KMS-11 (cell line): ENCODE data around the gene LCN12.

ENCODE experiments used
- H2AFZ ChIP-seq: fragments of 200-600 bp; sonication (generic); 2 replicates; pipeline ENCODE4 v1.6.1; 2016; ENCODE audit warnings: antibody characterized with exemption, mixed run types, low read depth
- H3K27ac ChIP-seq: fragments of 200-600 bp; sonication (generic); 2 replicates; pipeline ENCODE4 v1.6.1; 2016; ENCODE audit warnings: mild to moderate bottlenecking, mixed run types
- H3K27me3 ChIP-seq: fragments of 200-600 bp; sonication (generic); 2 replicates; pipeline ENCODE4 v1.6.1; 2017; ENCODE audit warnings: mild to moderate bottlenecking, low read depth, mixed run types, moderate library complexity; ENCODE audit not compliant: insufficient read depth
- H3K36me3 ChIP-seq: fragments of 200-600 bp; sonication (generic); 2 replicates; pipeline ENCODE4 v1.6.1; 2017; ENCODE audit warnings: mild to moderate bottlenecking, mixed run types; ENCODE audit not compliant: insufficient read depth
- H3K4me1 ChIP-seq: fragments of 200-600 bp; sonication (generic); 2 replicates; pipeline ENCODE4 v1.6.1; 2016; ENCODE audit warnings: mild to moderate bottlenecking, low read depth, mixed run types; ENCODE audit not compliant: poor library complexity, severe bottlenecking
- H3K4me2 ChIP-seq: fragments of 200-600 bp; sonication (generic); 2 replicates; pipeline ENCODE4 v1.7.0; 2016; ENCODE audit warnings: mild to moderate bottlenecking, mixed run types
- H3K4me3 ChIP-seq: fragments of 200-600 bp; sonication (generic); IDR thresholded peaks from 2 replicates; pipeline ENCODE4 v1.6.1; 2017; ENCODE audit warnings: low read depth, low read length, mixed read lengths; ENCODE audit not compliant: insufficient read depth
- H3K79me2 ChIP-seq: fragments of 200-600 bp; sonication (generic); 2 replicates; pipeline ENCODE4 v1.6.1; 2016; ENCODE audit warnings: low read depth, mixed run types; ENCODE audit not compliant: insufficient read depth
- H3K9ac ChIP-seq: fragments of 200-600 bp; sonication (generic); 2 replicates; pipeline ENCODE4 v1.6.1; 2016; ENCODE audit warnings: mild to moderate bottlenecking, mixed run types
- H4K20me1 ChIP-seq: fragments of 200-600 bp; sonication (generic); 2 replicates; pipeline ENCODE4 v1.6.1; 2016; ENCODE audit warnings: mild to moderate bottlenecking, mixed run types; ENCODE audit not compliant: insufficient read depth
- CTCF ChIP-seq: fragments of 200-600 bp; sonication (generic); conservative IDR thresholded peaks from 2 replicates; pipeline ENCODE4 v1.6.1; 2017; ENCODE audit warnings: low read depth, mild to moderate bottlenecking, antibody characterized with exemption, low read length, moderate library complexity, mixed read lengths

LCN12 gene

GRCh38 chr9:136963341-136963740 is 11.3 kb downstream of the LCN12 start:
- Histone ChIP-seq H3K9ac (no peak overlapping the region), H3K27ac (no peak overlapping the region), H3K4me1 (peaks cover 41% of the 10 kb centered on the region), H3K4me3 (no peak overlapping the region), H4K20me1 (no peaks in the 10 kb centered on the region), H3K36me3 (no peaks in the 10 kb centered on the region), H3K79me2 (no peaks in the 10 kb centered on the region), H3K4me2 (no peak overlapping the region), H2AFZ (no peak overlapping the region), H3K27me3 (no peaks in the 10 kb centered on the region; the same call in 1 of the 2 replicates)
- no peak for TF ChIP-seq CTCF

GRCh38 chr9:136963751-136964150 is 11.7 kb downstream of the LCN12 start:
- H2AFZ ChIP-seq = no peak overlapping the region
- H3K36me3 ChIP-seq = no peaks in the 10 kb centered on the region
- no peaks in the 10 kb centered on the region for H3K79me2 ChIP-seq
- H3K4me3 ChIP-seq = no peak overlapping the region
- H3K4me2 ChIP-seq = no peak overlapping the region
- peaks cover 41% of the 10 kb centered on the region for H3K4me1 ChIP-seq
- H3K27ac ChIP-seq = no peak overlapping the region
- no peaks in the 10 kb centered on the region; the same call in 1 of the 2 replicates for H3K27me3 ChIP-seq
- H3K9ac ChIP-seq = no peak overlapping the region
- no peaks in the 10 kb centered on the region for H4K20me1 ChIP-seq
- TF ChIP-seq CTCF = no peak

- Histone ChIP-seq H3K9ac (no peak overlapping the region), H3K79me2 (no peaks in the 10 kb centered on the region), H3K36me3 (no peaks in the 10 kb centered on the region), H4K20me1 (no peaks in the 10 kb centered on the region), H3K27ac (no peak overlapping the region), H2AFZ (no peak overlapping the region), H3K4me1 (peaks cover 40% of the 10 kb centered on the region), H3K27me3 (no peaks in the 10 kb centered on the region; the same call in 1 of the 2 replicates), H3K4me2 (peak overlapping the region; percentile 25; the same call in 1 of the 2 replicates), H3K4me3 (no peak overlapping the region)
- no peak for TF ChIP-seq CTCF
Measured at GRCh38 chr9:136964171-136964689, 12.2 kb downstream of the LCN12 start.

GRCh38 chr9:136964833-136965422 is 12.9 kb downstream of the LCN12 start:
- no peaks in the 10 kb centered on the region for H3K36me3 ChIP-seq
- peaks cover 33% of the 10 kb centered on the region for H3K4me1 ChIP-seq
- H3K4me2 ChIP-seq = no peak overlapping the region
- H3K27me3 ChIP-seq = no peaks in the 10 kb centered on the region; the same call in 1 of the 2 replicates
- H3K79me2 ChIP-seq = no peaks in the 10 kb centered on the region
- no peak overlapping the region for H2AFZ ChIP-seq
- no peak overlapping the region for H3K4me3 ChIP-seq
- H3K27ac ChIP-seq = no peak overlapping the region
- no peak for TF ChIP-seq CTCF
- no peak overlapping the region for H3K9ac ChIP-seq
- H4K20me1 ChIP-seq = no peaks in the 10 kb centered on the region
